HG03039 (cell line): ENCODE measurements around the gene RAB6D.
"Not testable (repeated sequence)": the region's sequence is repeated elsewhere in the genome, so short reads cannot be mapped to it uniquely, and the experiment has no call there.

Experiments
- ATAC-seq: cut with Tn5 transposase; IDR thresholded peaks from one replicate; pipeline ENCODE4 v1.9.1; 2021; ENCODE audit warnings: mild to moderate bottlenecking, moderate library complexity; ENCODE audit not compliant: unreplicated experiment

The RAB6D gene

DNA sequence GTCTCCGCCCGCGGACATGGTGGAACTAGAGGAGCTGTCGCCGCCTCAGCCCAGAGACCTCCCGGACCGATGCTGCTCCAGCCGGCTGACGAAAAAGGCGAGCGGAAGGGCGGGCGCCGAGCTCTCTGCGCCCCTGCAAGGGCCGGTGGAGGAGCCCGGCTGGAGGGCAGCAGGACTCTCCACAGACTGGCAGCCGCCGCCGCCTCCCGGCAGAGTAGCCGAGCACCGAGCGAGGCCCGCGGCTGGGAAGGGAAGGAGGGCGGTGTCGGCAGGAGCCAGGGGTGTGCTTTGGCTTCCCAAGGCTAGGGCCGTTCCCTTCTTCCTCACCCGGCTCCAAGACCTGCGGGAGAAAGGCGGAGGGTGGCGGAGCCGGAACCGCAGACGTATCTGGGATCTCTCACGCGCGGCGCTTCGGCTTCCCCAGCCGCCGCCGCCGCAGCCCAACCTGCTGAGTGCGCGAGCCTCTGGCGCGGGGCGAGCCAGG, at the start of gene RAB6D:
Gene RAB6D (minus strand): TSS at position 466 of the 484 bp plus-strand sequence. CDS start 448 bp downstream, at position 18.
- ATAC-seq = not testable (repeated sequence)

DNA sequence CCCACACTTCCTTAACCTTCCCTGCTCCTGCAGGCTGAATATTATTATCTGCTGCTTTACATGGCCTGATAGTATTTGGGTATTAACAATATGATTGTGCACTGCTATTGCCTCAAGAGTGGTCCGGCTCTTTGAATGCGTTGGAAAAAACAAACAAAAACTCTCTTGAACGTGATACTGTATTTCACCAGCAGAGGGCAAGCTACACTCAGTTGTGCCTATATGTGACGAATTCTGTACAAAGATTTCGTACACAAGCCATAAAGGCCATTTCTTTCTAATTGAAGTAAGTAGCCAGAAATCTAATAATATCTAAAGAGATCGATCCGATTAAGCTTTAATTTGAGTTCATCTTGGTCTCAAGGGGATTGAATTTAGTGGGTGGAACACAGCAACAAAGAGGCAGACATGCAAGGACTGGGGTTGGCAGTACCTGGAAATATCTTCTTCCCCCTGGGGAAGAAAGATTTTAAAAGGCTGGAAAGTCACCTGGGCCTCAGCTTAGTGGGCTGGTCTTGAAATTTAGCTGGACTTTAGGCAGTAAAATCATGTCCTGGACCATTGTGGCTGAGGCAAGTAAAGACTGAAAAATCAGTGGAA, 49.3 kb upstream of the RAB6D start:
- peak; percentile 58 for ATAC-seq

DNA sequence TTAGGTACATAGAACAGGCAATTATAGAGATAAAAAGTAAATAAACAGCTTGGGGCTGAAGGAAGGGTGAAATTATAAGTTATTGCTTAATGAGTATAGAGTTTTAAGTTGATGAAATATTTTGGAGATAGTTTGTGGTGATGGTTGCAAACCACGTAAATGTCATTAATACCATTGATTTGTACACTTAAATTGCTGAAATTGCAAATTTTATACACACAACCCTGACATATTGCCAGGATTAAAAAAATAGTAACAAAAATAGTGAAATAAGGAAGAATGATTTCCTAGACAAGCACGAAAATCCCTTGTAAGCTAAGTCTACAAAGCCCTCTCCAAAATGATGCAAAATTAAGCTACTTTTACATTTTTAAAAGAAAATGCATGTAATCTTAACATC, 46.2 kb upstream of the RAB6D start:
- no peak for ATAC-seq

DNA sequence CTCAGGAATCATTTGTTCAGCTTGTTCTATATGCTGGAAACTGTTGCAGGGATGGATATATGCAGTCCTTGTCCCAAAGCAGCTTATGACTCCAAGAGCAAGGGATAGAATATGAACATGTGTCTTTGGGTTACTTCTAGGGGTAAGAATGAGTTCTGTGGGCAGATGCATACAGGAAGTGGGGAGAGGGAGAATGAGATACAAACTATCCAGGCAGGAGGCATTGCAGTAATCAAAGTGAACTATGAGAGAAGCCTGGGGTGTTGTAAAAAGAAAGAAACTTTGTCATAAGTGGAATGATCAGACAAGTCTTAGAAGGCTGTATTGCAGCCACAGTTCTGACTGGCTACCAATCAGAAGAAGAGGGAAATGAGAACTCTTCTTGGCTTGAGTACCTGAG, 44.8 kb upstream of the RAB6D start:
- no peak for ATAC-seq

DNA sequence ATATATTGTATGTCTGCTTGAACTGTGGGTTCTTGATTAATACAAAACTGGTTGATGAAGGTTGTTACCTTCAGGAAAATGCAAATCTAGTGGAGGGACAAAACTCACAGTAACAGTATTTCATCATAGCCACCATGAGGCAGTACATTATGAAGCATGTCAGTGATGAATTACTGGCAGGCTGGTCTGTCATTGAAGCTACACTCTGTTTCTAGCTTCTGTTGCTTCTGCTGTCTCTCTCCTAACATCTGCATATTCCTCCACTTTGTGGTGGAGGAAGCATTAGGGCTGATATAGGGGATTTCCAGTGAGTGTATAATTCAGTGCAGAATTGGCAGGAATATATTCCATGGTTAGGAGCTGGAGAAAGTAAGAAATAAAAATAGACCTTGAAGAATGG, 44.2 kb upstream of the RAB6D start:
- no peak for ATAC-seq

DNA sequence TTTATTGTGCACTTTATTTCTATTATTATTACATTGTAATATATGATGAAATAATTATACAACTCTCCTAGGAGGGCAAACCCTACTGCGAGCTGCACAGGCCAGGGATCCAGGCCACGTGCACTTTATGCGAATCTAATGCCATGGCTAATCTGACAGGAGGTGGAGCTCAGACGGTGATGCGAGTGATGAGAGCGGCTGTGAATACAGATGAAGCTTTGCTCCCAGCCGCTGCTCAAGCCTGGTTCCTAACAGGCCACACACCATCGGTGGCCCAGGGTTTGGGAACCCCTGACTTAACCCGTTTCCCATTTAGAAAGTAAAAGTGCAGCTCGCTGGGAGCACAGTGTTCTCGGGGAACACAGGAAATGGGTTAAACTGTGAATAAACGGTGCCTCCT, 40.8 kb upstream of the RAB6D start:
- no peak for ATAC-seq

DNA sequence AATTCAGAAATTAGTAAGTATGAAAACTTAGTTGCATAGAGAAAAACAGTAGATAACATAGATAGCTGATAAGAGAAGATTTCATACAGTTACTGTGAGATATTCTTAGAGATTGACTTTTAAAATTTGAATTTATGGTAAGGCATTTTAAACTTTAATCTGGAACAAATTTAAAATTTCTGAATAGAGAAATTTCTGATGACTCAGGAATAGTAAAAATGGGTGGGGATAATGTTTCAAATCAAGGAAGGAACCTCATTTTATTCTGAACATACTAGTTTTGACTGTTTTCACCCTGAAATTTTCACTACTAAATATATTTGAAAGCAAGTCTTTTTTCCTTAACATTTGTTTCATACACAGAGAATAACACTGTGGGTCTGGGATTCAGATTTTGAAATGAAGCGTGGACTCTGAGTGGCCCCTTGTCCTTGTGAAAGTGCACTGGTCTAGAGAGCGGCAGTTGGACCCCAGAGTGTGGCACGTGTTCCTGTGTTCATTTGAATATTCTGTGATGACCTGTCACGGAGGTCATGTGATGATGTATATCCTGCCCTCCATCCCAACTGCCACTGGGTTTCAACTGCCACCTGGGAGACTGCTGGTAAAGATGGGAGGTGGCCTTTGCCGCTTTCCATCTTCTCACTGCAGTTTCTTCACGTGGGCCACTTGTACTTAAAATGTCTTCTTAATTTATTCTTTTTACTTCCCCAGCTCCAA, 38.5 kb upstream of the RAB6D start:
- ATAC-seq = no peak

DNA sequence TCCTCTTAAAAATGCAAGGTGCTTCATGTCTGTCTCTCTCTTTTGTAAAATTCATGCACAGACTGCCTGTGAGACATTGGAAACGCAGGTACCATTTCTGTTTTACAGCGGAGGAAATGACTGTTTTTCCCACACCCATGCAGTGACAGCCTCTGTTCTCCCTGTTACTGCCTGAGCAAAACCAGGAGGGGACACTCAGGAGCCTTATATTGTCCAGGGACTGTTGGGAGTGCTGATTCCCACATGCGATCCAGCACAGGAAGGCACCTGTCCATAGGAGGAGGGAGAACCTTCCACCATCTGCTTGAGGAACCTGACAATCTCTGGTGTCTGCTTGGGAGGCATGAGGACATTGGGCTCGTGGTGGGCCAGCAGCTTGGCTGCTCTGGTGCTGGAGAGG, 36.9 kb upstream of the RAB6D start:
- ATAC-seq = no peak

DNA sequence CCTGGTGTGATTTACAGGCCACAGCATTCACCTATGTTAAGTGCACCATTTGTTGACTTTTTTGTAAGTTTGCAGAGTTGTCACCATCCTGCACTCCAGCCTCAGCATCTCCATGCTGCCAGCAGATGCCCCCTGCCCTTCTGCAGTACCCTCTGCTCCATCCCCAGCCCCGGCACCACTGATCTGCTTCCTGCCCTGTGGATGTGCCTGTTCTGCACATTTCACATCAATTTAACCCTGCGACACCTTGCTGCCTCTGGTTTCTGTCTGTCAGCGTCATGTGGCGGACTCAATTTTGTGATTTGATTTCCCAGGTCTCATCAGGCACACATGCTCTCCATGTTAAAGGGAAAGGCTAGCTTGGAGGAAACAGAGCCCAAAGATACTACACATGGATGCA, 36.5 kb upstream of the RAB6D start:
- ATAC-seq = not testable (repeated sequence)

DNA sequence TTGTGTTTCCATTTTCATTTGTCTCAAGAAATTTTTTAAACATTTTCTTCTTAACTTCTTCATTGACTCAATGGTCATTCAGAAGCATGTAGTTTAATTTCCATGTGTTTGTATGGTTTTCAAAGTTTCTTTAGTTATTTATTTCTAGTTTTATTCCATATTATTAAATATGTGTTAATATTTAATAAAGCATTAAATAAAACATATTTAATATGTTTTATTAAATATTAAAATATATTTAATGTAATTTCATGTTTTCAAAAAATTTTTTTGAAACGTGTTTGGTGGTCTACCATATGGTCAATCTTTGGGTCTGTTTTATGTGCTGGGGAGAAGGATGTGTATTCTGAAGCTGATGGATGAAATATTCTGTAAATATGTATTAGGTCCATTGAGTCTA, 32.2 kb upstream of the RAB6D start:
- ATAC-seq = not testable (repeated sequence)

DNA sequence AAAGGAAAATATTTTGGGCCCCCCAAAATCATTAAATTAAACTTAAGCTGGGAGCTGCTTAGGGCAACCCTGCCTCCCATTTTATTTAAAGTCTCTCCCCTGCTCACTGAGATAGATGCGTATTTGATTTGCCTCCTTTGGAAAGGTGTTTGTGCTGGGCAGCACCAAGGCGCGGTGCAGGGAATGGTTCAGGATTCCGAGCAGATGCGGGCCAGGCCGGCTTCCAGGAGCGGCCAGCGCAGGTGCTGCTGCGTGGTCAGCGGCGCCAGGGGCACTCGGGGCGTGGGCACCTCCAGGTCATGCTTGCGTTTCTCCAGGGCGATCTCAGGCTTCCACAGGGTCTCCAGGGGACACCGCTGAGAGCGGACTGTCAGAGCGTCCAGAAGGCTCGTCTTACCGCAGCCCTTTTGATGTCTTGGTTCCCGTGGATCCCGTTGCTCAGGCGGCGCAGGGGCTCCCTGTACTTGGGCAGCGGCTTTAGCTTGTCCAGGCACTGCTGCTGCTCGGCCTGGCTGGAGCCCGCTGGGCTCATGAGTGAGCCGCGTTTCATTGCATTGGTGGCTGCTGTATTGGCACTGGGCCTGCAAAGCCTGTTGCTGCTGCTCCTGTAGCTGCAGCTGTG, 31.2 kb upstream of the RAB6D start:
- ATAC-seq = not testable (repeated sequence)

DNA sequence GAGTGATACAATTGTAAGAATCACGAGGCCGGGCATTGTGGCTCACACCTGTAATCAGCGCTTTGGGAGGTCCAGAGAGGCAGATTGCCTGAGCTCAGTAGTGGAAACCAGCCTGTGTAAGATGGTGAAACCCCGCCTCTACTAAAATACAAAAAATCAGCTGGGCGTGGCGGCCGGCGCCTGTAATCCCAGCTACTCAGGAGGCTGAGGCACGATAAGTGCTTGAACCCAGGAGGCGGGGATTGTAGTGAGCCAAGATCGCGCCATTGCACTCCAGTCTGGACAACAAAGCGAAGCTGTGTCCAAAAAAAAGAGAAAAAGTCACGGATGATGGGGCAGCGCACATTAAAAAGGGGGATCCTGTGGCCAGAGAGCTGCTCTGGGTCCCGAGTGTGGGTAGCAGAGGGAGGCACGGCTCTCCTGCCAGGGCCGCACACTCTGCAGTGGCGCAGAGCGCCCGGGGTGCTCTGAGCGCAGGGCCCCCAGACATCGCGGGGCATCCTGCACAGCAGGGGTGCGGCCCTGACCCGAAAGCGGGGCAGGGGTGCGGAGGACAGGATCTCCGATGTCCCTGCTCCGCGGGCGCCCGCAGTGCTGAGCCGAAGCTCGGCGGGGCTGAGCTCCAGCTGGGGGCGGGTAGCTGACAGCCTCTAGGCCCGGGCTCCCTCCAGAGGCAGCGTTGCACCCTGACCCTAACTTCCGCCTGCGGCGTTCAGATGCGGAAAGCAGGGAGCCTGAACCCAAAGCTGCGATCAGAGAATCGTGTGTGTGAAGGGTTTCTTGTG, 30.4 kb upstream of the RAB6D start:
- ATAC-seq = no peak

DNA sequence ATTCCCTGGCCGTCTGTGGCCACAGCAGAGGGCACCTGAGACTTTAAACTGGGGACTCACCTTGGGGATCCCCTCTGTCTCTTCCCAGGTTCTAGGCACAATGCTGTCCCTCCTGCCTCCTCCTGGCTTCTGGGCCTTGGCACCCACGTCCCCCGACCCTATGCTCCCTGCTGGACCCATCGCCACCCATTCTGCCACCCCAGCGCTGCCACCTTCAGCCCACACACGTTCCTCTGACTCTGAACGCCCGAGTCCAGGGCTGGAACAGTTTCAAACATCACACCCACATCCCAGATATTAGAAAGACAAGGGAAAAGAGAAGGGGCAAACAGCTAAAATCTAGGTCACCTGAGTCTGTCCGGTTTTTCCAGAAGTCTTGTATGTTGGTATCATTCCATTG, 28.0 kb upstream of the RAB6D start:
- not testable (repeated sequence) for ATAC-seq

DNA sequence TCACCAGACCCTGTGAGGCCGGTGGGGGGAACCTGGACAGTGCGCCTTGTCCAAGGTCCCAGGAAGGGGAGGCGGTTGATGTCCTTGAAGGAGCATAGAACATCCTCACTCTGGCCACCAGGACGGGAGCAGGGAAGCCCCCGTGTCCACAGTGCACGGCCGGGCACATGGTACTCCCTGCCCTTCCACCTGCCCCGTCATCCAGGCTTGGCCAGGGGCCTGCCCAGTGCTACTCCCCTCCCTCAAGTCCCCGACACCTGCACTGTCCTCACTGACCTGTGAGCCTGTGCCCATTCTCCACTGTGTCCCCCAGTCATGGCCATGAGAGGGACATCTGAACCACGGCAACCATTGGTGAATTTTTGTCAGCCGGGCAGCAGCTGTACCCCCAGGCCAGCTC, 27.5 kb upstream of the RAB6D start:
- not testable (repeated sequence) for ATAC-seq

DNA sequence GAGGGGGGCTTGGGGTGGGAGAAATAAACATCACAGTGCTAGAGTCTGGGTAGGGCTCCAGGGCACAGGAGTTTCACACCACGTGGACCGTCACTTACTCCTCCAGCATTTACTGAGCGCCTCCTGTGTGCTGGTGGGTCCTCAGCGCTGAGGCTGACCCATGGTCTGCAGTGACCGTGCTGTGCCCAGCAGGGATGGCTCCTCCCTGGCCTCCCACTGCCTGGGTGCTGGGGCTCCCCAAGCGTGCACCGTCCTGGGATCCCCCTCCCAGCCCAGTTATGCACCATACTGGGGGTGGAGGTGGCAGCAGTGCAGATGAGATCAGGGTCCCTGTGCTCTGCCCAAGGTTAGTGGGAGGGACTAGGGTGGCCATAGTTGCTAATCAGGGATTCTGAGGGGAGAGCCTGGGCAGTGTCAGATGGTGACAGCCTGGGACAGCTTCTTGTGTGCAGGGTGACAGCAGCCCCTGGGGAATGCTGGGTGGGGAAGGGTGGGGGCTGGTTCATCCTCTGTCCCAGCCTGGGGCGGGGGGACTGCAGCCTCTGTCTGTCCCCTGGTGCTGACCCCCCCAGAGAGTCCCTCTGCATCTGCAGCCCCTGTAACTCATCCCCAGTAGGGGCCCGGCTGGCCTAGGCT, 26.6 kb upstream of the RAB6D start:
- not testable (repeated sequence) for ATAC-seq

DNA sequence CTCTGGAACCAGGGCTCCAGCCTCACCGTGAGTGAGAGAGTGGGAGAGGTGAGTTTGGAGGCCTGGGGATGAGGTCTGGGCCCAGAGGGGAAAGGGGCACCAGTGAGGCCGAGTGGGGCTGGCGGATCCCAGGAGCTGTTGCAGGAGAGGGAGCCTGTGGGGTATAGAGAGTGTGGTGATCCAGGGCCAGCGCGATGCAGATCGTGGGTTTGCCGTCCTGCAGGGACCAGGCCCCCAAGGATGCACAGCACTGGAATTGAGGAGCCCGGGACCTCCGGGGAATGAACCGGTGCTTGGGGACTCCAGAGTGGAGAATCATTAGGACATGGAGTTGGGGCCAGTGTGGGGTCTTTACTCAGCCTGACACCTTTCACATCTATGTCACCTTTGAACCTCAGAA, 25.7 kb upstream of the RAB6D start:
- ATAC-seq = no peak

DNA sequence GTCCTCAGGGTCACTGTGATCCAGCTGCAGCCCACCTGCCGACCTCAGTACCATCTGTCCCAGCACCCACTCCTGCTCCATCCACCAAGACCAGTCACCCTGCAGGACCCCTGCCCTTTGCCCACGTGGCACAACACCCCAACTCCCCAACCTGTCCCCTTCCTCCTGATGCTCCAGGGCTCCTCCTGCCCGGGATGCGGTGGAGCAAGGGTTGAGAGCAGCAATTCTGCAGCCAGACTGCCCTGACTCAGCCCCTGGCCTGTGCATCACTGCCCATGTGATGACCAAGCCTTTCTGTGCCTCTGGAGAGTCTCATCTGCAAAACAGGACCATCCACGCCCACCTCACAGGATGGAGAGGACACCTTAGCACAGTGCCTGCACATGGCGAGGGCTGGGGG, 24.9 kb upstream of the RAB6D start:
- ATAC-seq = not testable (repeated sequence)

DNA sequence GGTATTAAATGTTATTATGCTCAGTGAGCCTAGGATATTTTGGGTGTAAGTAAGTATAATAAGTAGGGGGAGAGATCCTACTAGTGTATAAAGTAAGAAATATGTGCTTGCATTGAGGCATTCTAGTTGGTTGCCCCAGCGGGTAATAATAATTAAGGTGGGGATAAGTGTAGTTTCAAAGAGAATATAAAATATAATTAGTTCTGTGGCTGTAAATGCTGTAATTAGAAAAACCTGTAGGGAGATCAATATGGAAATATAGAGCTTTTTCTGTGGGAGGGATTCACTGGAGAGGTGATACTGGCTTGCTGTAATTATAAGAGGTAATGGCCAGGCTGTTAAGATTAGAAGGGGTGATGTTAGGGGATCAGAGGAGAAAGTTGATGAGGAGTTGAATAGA, 9.1 kb upstream of the RAB6D start:
- not testable (repeated sequence) for ATAC-seq

DNA sequence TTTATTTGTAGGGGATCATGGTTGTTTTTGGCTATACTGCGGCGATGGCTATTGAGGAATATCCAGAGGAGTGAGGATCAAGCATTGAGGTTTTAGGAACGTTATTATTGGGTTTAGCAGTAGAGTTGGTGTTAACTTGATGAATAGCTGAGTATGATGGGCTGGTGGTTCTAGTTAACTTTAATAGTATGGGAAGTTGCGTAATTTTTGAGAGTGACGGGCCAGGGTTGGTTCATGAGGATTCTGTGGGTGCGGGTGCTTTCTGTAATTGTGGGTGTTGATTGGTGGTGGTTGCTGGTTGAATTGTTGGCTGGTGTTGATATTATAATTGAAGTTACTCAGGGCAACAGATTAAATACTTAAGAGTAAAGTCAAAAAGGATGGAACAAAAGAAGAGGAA, 6.0 kb upstream of the RAB6D start:
- ATAC-seq = no peak

DNA sequence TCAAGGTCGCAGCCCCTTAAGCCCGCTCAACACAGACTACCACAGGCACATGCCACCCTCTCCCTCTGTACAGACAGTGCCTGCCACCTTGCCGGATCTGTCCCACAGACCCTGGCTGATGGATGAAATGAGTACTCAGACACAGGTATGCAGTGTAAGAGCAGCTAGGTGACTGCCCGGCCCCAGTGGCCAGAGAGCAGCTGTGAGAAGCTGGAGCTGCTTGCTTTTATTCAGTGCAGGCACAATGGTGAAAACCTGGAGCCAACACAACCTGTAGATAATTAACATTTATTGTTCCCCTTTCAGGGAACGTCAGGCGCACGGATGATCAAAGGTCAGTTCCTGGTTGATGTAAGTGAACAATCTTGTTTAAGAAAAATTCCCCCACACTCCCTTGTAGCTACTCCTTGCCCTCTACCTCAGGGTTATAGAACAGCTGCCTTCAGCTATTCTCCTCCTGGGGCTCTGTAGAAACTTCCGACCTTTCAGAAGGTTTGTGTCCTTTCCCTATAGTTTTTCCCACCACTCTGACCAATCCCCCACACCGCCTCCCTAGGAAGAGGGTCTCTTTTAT, 4.6 kb upstream of the RAB6D start:
- ATAC-seq = not testable (repeated sequence)
